Esophagus squamous epithelium (tissue), 5 donors: ENCODE data around the gene GPBP1. TPM values are rescaled to one million over a fixed set of nuclear protein-coding genes. Genes with fewer than 3 reads are reported as not detected.
"Not testable (repeated sequence)": the region's sequence is repeated elsewhere in the genome, so short reads cannot be mapped to it uniquely, and the experiment has no call there.

Experiments
- DNase-seq: peaks from one replicate; lab custom pipeline; 2025; lab: John Stamatoyannopoulos, UW
- H3K27ac ChIP-seq, 4 donors: fragments of 200-600 bp; sonication (generic); one replicate each; pipeline ENCODE4 v1.5.1; 2016 to 2019; ENCODE audit warnings: mild to moderate bottlenecking in 1 of 4
- H3K27me3 ChIP-seq, 4 donors: fragments of 200-600 bp; sonication (generic); 1 replicate in 3 of 4; 2 replicates in 1 of 4; pipeline versions ENCODE4 v1.5.1 to v1.6.0; 2017 to 2021; ENCODE audit warnings: antibody characterized with exemption in 1 of 4
- H3K36me3 ChIP-seq, 3 donors: fragments of 200-600 bp; sonication (generic); one replicate each; pipeline ENCODE4 v1.5.1; 2016 to 2019
- H3K4me1 ChIP-seq, 3 donors: fragments of 200-600 bp; sonication (generic); one replicate each; pipeline ENCODE4 v1.5.1; 2017 to 2019
- H3K4me3 ChIP-seq, 4 donors: fragments of 200-600 bp; sonication (generic); 1 replicate in 3 of 4; 2 replicates in 1 of 4; pipeline ENCODE4 v1.5.1; 2016 to 2019; ENCODE audit warnings: mild to moderate bottlenecking in 2 of 4, moderate library complexity in 1 of 4
- H3K9me3 ChIP-seq, 3 donors: fragments of 200-600 bp; sonication (generic); one replicate each; pipeline ENCODE4 v1.5.1; 2016 to 2019
- POLR2A ChIP-seq, 4 donors: fragments of 450-650 bp; IDR thresholded peaks; one replicate each; pipeline ENCODE4 v1.6.1; 2017; ENCODE audit warnings: antibody characterized with exemption in 4 of 4, mild to moderate bottlenecking in 4 of 4, moderate library complexity in 3 of 4
- WGBS, 2 donors: methylation state at CpG; one replicate each; pipeline ENCODE4 v1.1.5; 2018; 5-methylcytosine and 5-hydroxymethylcytosine counted together
- intact Hi-C: fragments of 100-400 bp; cut with DNase I; formaldehyde crosslinking; loops from one replicate; pipeline ENCODE4 v1.15.0; 2022
- total RNA-seq, 4 donors: library from RNA; depleted of rRNA; stranded (reverse); fragments of >200 nt; gene quantifications; one replicate each; pipeline ENCODE4 v1.1.0, GENCODE V29; 2016
- TF ChIP-seq, protein P1 (sequence below), 6 experiments: fragments of 450-650 bp in 4 of 6; fragments of 200-600 bp in 2 of 6; sonication (generic) in 2 of 6; IDR thresholded peaks; one replicate each; pipeline ENCODE4 v1.5.1; 2016 to 2019; ENCODE audit warnings: antibody characterized with exemption in 6 of 6, mild to moderate bottlenecking in 4 of 6, moderate library complexity in 4 of 6
- donor health status: DM: yes; HTN: yes; CAD: no.

The GPBP1 gene
- total RNA-seq, 4 donors from 2014 or later = 27.4 to 64.3 (median 43.2) TPM

DNA sequence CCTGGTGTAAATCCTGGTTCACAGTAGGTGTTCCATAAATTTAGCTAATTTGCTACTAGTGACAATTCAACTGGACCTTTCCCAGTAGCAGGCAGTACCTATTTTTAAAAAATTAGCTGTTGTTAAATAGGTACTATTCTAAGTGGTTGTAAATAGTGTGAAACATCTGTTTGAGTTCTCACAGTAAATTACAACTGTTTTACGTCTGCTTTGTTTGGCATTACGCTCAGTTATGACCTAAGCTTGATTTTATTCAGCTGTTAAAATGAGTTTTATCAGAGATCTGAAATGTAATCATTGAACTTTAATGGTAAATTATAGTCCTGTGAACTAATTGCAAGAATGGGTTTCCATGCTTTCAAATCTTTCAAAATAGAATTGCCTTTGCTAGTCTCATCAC is 93.9 kb downstream of the GPBP1 start:
- TF ChIP-seq, protein P1, sequence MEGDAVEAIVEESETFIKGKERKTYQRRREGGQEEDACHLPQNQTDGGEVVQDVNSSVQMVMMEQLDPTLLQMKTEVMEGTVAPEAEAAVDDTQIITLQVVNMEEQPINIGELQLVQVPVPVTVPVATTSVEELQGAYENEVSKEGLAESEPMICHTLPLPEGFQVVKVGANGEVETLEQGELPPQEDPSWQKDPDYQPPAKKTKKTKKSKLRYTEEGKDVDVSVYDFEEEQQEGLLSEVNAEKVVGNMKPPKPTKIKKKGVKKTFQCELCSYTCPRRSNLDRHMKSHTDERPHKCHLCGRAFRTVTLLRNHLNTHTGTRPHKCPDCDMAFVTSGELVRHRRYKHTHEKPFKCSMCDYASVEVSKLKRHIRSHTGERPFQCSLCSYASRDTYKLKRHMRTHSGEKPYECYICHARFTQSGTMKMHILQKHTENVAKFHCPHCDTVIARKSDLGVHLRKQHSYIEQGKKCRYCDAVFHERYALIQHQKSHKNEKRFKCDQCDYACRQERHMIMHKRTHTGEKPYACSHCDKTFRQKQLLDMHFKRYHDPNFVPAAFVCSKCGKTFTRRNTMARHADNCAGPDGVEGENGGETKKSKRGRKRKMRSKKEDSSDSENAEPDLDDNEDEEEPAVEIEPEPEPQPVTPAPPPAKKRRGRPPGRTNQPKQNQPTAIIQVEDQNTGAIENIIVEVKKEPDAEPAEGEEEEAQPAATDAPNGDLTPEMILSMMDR (IDR thresholded peaks at IDR 0.05) = no peak
- TF ChIP-seq POLR2A (IDR thresholded peaks at IDR 0.05) = no peak
- intact Hi-C loops = no loop called here
- H3K4me1 ChIP-seq = no peaks in the 10 kb centered on the region
- no peaks in the 10 kb centered on the region for H3K27me3 ChIP-seq
- no peak for DNase-seq
- no peak overlapping the region for H3K4me3 ChIP-seq
- no peaks in the 10 kb centered on the region for H3K9me3 ChIP-seq
- H3K36me3 ChIP-seq = peaks cover 0 to 13% (median 5%) of the 10 kb centered on the region in 3 donors
- WGBS, 2 donors = 71 to 78% methylated on average over 2 of the region's 2 CpGs
- no peak overlapping the region for H3K27ac ChIP-seq

DNA sequence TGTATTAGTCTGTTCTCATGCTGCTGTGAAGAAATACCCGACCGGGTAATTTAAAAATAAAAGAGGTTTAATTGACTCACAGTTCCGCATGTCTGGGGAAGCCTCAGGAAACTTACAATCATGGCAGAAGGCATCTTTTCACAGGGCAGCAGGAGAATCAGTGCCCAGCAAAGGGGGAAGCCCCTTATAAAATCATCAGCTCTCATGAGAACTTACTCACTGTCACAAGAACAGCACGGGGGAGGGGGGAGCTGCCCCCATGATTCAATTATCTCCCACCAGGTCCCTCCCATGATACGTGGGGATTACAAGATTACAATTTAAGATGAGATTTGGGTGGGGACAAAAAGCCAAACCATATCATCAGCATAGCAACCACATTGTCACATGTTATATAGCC is 102.5 kb downstream of the GPBP1 start:
- intact Hi-C loops = no loop called here
- WGBS, 2 donors = 69 to 75% methylated on average over 5 of the region's 5 CpGs

DNA sequence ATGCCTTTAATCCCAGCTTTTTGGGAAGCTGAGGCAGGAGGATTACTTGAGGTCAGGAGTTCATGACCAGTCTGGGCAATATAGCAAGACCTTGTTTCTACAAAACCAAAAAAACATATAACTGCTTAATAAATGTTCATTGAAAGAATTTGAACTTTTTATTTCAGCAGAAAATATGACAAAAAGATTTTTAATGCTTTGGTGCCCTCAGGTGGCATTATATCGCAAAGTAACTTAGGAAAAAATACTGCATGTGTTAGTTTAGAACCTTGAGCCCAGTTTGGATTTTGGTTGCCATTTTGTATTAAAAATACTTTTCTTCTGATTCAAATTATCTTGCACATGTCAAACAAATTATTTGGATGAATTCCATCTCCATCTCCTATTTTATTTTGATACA is 103.2 kb downstream of the GPBP1 start:
- no peak overlapping the region for H3K27ac ChIP-seq
- no peaks in the 10 kb centered on the region for H3K9me3 ChIP-seq
- H3K36me3 ChIP-seq = no peaks in the 10 kb centered on the region
- H3K27me3 ChIP-seq = no peaks in the 10 kb centered on the region
- H3K4me1 ChIP-seq = no peaks in the 10 kb centered on the region
- 89 to 93% methylated on average over 1 of the region's 1 CpG for WGBS, 2 donors
- intact Hi-C loops = no loop called here
- DNase-seq = no peak
- TF ChIP-seq, protein P1 (IDR thresholded peaks at IDR 0.05) = peak in 2 of 6 experiments; percentile 20 to 25
- TF ChIP-seq POLR2A (IDR thresholded peaks at IDR 0.05) = no peak
- H3K4me3 ChIP-seq = no peak overlapping the region

More for the DNA sequence above, 102.5 kb downstream of the GPBP1 start:
- H3K4me3 ChIP-seq = no peak overlapping the region
- no peak for TF ChIP-seq POLR2A (IDR thresholded peaks at IDR 0.05)
- TF ChIP-seq, protein P1 (IDR thresholded peaks at IDR 0.05) = no peak
- no peak for DNase-seq
- H3K27ac ChIP-seq = no peak overlapping the region
- no peaks in the 10 kb centered on the region for H3K27me3 ChIP-seq
- H3K4me1 ChIP-seq = no peaks in the 10 kb centered on the region
- H3K36me3 ChIP-seq = no peaks in the 10 kb centered on the region
- H3K9me3 ChIP-seq = no peaks in the 10 kb centered on the region

DNA sequence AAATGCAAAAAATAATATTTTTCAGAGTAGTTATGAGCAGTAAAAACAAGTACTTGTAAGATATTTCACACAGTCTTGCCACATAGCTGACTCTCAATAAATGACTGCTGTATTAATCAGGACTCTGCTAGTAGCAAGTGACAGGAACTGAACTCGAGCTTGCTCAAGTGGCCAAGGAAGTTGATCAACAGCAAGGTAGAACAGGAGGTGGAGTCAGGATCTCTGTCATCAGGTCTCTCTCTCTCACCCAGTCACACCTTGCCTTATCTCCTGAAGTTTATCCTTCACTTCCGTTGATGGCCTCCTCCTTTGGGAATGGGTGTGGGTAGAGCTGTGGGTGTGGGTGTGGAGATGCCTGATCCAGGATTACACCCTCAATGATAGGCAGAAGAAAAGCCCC is 107.0 kb downstream of the GPBP1 start:
- no peak for TF ChIP-seq POLR2A (IDR thresholded peaks at IDR 0.05)
- TF ChIP-seq, protein P1 (IDR thresholded peaks at IDR 0.05) = no peak
- no peaks in the 10 kb centered on the region for H3K36me3 ChIP-seq
- H3K4me3 ChIP-seq = no peak overlapping the region
- no peak overlapping the region for H3K27ac ChIP-seq
- H3K27me3 ChIP-seq = no peaks in the 10 kb centered on the region
- intact Hi-C loops = no loop called here
- H3K9me3 ChIP-seq = no peaks in the 10 kb centered on the region
- no peaks in the 10 kb centered on the region for H3K4me1 ChIP-seq
- no peak for DNase-seq
- 38 to 45% methylated on average over 2 of the region's 2 CpGs for WGBS, 2 donors

DNA sequence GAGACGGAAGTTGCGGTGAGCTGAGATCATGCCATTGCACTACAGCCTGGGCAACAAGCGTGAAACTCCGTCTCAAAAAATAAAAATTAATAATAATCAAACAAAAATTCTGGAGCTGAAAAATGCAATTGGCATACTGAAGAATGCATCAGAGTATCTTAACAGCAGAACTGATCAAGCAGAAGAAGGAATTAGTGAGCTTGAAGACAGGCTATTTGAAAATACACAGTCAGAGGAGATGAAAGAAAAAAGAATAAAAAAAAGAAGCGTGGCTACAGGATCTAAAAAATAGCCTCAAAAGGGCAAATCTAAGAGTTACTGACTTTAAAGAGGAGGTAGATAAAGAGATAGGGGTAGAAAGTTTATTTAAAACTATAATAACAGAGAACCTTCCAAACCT is 111.2 kb downstream of the GPBP1 start:
- intact Hi-C loops, H3K9me3 ChIP-seq: not testable (repeated sequence)
- 92 to 93% methylated on average over 5 of the region's 5 CpGs for WGBS, 2 donors

DNA sequence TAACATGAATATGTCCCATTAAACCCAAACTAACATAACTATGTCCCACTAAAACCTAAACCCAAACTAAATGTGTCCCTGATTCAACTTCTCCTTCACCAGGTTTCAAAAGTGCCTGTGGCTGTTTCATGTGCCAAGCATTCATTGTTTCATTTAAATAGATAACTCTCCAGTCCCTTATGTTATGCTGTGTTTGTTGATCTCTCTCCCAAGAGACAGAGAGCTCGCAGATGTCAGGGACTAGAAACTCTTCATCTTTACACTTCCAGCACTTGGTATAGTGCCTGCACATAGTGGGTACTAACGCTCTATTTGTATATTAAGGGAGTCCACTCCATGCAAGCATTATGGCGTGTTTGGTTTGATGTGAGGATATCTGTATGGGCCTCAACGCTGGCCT is 118.0 kb downstream of the GPBP1 start:
- no peak overlapping the region for H3K27ac ChIP-seq
- no peak for DNase-seq
- TF ChIP-seq, protein P1 (IDR thresholded peaks at IDR 0.05) = no peak
- no peak for TF ChIP-seq POLR2A (IDR thresholded peaks at IDR 0.05)
- H3K9me3 ChIP-seq = no peaks in the 10 kb centered on the region
- intact Hi-C loops = loop anchor here (10.0 kb wide), 1 partner anchor 493 kb away; no protein-coding TSS in a partner anchor
- H3K4me3 ChIP-seq = no peak overlapping the region
- H3K27me3 ChIP-seq = no peaks in the 10 kb centered on the region
- WGBS, 2 donors = 78 to 93% methylated on average over 2 to 4 of the region's 4 CpGs
- no peaks in the 10 kb centered on the region for H3K36me3 ChIP-seq
- no peaks in the 10 kb centered on the region for H3K4me1 ChIP-seq

More for the DNA sequence above, 111.2 kb downstream of the GPBP1 start:
- not testable (repeated sequence) for H3K27me3 ChIP-seq, DNase-seq, H3K4me1 ChIP-seq, H3K36me3 ChIP-seq, H3K4me3 ChIP-seq, H3K27ac ChIP-seq
